ENCODE results near the gene IFNL3.
"Not testable (repeated sequence)": the region's sequence is repeated elsewhere in the genome, so short reads cannot be mapped to it uniquely, and the experiment has no call there.

IFNL3 gene

DNA sequence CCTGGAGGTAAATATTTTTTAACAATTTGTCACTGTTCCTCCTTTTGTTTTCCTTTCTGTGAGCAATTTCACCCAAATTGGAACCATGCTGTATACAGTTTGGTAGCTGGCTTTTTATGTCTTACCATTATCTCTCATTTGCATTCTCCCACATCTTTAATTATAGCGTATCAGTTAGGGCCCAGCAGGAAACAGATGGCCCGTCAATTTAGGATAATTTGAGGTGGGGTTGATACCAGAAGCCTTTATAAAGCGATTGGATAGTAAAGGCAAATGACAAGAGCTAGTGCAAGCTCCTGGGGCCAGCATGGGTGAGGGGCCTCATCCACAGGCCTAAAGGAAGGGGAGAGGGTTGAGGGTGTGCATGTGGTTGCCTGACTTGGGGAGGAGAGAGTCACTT lies 7.7 kb upstream of the IFNL3 start:
- DNase-seq: no peak

- no peak for DNase-seq
Measured at GRCh38 chr19:39251846-39252245, 7.0 kb upstream of the IFNL3 start.

GRCh38 chr19:39251081-39251480 lies 6.3 kb upstream of the IFNL3 start:
- no peak for DNase-seq

DNA sequence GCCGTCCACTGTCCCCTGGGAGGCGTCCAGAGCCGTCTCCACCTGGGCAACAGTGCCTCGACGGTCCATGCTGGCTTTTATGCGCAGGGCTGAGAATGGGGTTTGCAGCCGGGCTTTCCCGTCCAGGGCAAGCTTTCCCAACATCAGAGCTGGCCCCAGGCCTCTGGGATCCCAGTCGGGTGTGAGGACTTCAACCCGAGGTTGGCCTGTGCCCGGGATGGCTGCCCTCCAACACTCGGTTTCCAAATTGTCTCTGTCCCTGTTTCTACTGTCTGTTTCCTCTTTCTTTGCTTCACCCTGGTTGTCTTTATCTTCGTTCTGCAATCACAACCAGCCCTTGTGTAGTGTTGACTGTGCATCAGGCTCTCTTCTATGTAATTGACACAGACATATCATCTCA lies 4.0 kb upstream of the IFNL3 start, which contains the start of gene IFNL4:
Gene IFNL4 (minus strand): TSS at position 51 of the 400 bp plus-strand sequence.
- DNase-seq: no peak

DNA sequence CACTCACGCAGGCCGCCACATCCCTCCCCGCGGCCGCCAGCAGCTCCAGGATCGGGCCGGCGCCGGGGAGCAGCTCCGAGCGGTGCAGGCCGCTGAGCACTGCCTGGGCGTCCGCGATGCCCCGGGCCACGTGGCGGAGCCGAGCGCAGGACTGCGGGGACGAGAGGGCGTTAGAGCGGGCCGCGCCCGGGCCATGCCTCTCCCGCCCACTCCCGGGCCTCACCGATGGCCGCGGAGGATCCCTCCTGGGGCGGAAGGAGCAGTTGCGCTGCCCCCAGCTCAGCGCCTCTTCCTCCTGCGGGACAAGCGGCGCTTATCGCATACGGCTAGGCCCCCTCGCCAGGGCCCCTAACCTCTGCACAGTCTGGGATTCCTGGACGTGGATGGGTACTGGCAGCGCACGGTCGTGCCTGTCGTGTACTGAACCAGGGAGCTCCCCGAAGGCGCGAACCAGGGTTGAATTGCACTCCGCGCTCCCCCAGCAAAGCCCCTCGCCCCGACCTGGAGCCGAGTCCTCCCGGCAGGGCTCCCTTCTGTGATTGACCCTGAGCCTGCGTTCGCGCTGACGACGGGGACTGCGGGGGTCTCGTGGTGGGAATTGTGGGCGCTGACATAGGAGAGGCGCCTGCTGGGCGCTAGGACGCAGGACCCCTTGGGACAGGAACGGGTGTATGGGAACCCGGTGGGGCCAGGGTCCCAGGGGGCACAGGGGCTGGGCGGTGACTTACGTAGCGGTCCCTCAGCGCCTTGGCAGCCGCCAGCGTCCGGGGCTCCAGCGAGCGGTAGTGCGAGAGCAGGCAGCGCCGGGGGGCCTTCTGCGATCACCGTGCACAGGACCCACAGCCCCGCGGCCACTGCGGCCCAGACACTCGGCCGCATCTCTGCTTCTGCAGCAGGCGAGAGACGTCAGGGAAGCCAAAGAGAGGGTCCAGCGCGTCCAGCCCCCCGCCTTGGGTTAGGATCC lies 3.2 kb upstream of the IFNL3 start:
- DNase-seq: no peak

DNA sequence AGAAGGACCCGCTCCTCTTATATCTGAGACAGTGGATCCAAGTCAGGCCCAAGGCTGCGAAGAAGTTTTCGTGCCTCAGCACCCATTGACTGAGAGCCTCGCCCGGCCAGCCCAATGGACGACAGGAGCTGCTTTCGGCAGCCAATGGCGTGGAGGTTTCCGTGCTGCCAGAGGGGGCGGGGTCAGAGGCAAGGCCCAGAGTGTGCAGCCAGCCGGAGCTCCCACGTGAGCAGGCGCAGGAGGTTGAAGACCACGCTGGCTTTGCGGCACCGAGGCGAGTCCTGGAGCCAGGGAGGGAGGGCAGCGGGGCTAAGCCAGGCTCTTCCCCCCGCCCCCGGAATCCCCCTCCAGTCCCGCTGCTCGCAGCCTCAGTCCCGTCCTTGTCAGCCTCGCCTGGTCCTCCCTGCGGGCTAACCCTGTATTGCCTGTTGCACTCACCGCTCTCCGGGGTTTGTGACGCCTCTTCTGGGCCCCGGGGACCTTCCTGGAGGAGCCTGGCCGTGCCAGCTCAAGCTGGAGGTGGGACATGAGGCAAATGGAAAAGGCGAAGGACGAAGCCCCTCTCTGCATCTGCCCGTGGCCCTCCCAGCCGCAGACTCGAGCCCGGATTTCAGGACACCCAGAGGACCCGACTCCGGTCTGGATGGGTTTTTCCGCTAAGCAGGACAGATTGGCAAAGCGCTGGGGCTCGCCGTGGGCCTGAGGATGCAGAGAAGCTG lies 2.3 kb upstream of the IFNL3 start:
- DNase-seq: peak in 2 of 5 experiments; percentile 15 to 26

DNA sequence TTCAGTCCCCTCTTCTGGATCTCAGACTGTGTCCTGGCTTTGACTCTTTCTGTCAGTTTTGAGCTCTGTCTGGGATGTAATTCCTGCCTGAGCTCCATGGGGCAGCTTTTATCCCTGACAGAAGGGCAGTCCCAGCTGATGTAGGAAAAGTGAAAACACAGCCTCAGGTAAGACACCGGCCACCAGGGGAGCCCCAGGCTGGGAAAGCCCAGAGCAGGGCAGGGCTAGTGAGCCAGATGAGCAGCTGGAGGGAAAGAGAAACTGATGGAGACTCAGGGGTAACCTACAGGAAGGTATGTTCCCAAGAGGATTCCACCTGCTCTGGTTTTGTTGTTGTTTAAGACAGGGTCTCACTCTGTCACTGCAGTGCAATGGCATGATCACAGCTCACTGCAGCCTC lies 360 bp upstream of the IFNL3 start:
- not testable (repeated sequence) for DNase-seq

DNA sequence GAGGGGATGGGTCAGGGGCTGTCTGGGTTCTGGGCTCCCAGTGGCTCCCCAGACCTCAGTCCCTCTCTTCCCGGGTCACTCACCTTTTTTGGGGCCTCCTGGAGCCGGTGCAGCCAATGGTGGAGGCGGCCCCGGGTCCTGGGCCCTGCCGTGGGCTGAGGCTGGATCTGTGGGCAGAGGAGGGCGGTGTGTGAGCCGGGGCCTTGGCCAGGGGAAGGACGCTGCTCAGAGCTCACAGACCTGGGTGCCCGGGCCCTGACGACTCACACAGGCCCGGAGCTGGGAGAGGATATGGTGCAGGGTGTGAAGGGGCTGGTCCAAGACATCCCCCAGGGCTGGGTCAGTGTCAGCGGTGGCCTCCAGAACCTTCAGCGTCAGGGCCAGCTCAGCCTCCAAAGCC lies 1.1 kb downstream of the IFNL3 start:
- DNase-seq: not testable (repeated sequence)

DNA sequence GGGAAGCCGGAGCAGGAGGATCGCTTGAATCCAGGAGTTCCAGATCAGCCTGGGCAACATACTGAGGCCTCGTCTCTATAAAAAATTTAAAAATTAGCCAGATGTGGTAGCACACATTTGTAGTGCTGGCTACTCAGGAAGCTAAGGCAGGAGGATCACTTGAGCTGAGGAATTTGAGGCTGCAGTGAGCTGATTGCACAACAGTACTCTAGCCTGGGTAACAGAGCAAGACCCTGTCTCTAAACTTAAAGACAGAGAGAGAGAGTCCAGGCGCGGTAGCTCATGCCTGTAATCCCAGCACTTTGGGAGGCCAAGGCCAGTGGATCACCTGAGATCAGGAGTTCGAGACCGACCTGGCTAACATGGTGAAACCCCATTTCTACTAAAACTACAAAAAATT lies 4.4 kb downstream of the IFNL3 start:
- DNase-seq: no peak

DNA sequence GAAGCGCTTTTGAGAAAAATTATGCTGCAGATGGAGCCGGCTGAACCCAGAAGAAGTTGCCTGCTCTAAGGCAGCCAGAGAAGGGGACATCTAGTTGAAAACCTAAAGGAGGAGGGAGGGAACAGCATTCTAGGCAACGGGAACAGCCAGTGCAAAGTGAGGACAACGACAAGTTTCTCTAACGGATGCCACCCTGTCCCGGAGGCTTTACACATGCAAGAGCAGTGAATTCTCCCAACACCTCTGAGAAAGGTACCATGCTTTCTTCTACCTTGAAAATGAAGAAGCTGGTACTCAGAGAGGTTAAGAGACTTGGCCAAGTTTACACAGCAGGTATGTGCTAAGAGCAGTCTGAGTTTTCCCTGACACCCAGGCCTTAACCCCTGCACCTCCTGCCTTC lies 5.9 kb downstream of the IFNL3 start:
- no peak for DNase-seq

- no peak for DNase-seq
Measured at GRCh38 chr19:39238209-39238608, 6.6 kb downstream of the IFNL3 start.

DNA sequence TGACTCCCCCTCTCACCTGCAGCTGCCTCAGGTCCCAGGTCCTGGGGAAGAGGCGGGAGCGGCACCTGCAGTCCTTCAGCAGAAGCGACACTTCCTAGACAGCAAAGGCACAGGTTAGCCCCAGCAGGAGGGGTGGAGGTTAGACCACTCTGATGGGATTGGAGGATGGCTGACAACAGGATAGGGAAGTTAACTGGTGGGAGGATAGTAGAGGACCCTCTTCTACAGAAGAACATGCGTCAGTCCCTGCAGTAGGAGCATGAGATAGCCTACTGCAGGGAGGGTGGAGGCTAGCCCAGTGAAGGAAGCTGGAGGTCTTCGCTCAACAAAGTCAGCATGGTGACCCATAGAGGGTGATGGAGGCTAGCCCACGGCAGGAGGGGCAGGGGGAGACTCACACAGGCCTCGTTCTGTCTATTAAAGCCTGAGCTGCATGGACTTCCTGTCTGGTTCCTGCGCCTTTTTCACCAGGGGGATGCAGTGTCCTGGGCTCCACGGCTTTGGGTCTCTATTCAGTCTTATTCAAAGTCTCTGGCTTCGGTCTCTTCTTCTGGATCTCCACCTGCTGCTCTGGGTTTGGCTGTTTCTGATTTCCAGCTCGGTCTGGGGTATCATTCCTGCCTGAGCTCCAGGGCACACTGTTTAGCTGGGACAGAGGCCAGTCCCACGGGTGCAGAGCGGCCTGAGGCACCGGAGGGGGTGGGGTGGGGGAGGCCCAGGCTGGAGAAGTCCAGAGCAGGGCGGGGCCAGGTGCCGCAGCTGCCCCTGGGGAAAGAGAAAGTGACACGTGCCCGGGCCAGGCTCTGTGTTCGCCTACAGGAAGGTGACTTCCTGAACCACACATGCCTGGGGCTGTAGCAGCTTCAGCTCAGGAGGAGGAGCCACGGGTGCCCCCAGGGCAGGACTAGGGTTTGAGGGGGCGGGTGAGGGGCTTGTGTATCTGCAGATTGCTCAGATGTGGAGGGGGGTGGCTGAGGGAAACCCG lies 7.3 kb downstream of the IFNL3 start:
- DNase-seq: peak; percentile 14 to 38 (median 19)

DNA sequence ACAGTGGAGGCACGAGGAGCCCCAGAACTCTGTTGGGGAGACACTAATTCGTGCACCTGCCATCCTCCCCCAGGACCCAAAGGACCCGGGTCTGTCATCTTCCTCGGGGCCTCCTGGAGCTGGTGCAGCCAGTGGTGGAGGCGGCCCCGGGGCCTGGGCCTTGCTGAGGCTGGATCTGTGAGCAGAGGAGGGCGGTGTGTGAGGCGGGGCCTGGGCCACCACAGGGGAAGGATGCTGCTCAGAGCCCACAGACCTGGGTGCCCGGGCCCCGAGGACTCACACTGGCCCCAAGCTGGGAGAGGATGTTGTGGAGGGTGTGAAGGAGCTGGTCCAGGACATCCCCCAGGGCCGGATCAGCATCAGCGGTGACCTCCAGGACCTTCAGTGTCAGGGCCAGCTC lies 8.3 kb downstream of the IFNL3 start:
- DNase-seq: peak in 2 of 5 experiments; percentile 24 to 32

- DNase-seq: no peak
Measured at GRCh38 chr19:39232708-39233107, 12.1 kb downstream of the IFNL3 start.

DNA sequence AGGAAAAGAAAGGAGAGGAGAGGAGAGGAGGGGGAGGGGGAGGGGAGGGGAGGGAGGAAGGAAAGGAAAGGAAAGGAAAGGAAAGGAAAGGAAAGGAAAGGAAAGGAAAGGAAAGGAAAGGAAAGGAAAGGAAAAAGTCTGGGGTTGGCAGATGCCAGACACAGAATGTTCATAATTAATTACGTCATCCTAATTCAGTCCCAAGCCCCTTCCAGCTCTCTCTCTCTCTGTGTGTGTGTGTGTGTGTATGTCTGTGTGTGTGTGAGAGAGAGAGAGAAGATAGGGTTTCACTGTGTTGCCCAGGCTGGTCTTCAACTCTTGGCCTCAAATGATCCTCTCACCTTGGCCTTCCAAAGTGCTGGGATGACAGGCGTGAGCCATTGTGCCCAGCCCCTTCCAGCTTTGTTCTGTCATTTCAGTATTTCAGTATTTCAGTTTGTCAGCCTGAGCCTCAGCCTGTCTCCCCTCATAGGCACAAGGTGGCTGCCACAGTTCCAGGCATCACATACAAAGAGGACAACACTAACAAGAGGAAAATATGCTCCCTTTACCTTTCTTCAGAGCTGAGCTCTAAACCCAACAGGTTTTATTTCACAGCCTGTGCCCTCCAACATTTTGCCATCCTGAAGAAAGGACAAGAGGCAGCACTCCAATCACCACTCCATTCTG lies 14.6 kb downstream of the IFNL3 start:
- no peak for DNase-seq

- no peak for DNase-seq
Measured at GRCh38 chr19:39224910-39225309, 19.9 kb downstream of the IFNL3 start.

DNA sequence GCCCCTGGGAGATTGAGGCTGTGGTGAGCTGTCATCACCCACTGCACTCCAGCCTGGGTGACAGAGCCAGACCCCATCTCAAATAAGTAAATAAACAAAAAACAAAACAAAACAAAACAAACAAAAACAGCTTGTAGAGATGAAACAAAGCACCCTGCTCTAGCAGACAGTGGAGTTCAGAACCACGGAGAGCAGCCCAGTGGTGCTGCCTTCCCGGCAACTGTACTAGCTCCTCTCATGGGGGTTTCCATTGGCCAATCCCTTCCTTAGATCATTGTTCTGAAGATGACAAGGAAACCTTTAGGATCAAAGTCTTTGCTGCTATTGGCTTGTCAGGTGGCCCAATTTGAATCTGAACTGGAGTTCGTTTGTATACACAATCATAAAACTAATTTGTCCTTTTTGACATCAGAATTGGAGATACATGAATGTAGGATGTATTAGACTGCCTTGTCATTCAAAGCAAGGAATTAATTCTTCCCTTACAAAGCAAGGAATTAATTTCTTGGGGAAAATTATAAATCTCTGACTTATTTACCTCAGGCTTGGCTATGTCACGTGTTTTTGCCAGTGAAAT lies 21.0 kb downstream of the IFNL3 start:
- DNase-seq: no peak

- DNase-seq: not testable (repeated sequence)
Measured at GRCh38 chr19:39219108-39219507, 25.7 kb downstream of the IFNL3 start.

DNA sequence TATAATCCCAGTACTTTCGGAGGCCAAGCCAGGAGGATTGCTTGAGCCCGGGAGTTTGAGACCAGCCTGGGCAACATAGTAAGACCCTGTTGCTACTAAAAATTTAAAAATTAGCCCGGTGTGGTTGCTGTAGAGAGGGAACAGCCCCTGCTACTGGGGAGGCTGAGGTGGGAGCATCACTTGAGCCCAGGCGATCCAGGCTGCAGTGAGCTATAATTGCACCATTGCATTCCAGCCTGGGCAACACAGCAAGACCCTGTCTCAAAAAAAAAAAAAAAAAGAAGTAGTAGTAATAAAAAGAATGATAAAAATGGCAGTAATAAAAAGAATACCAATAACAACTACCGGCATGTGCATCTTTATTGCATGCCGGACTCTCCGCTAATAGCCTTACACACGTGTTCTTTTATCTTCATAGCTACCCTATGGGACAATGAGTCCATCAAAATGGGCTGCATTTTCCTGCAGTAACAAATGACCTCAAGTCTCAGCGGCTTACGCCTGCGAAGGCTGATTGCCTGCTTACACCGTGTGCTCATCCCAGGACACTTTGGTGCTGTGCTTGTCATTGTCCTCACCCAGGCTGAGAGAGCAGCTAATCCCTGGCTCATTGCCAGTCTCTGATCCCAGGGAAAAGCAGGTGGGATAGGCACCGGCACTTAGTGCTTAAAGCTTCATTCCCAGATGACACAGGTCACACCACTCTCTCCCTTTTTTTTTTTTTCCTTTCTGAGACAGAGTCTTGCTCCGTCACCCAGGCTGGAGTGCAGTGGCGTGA lies 26.4 kb downstream of the IFNL3 start:
- DNase-seq: no peak

DNA sequence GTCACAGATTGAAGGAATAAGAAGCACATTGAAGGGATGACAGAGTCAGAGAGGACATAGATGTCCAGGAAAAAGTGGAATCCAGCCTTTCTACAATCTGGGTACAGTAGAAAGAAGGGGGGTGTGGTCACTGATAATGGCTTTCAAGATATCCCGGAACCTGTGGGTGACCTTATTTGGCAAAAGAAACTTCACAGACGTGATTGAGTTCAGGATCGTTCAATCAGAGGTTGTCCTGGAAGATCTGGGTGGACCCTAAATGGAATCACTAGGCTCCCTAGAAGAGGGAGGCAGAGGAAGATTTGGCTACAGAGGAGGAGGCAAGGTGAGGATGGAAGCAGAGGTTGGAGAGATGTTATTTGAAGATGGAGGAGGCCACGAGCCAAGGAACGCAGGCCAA lies 27.7 kb downstream of the IFNL3 start:
- no peak for DNase-seq

DNA sequence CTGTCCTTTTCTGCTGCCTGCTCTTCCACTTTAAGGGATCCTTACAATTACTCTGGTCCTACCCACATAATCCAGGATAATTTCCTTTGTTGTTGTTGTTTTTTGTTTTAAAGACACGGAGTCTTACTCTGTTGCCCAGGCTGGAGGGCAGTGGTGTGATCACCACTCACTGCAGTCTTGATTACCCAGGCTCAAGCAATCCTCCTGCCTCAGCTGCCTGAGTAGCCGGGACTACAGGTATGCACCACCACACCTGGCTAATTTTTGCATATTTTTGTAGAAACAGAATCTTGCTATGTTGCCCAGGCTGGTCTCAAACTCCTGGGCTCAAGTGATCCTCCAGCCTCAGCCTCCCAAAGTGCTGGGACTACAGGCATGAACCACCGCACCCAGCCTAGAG lies 29.5 kb downstream of the IFNL3 start:
- not testable (repeated sequence) for DNase-seq
